Neuronal stem cell (in vitro differentiated cells): Measurements from ENCODE around the gene RNF167.
A peak's percentile ranks its signal among the peaks of the same experiment; 100 is the strongest.

Source experiments
- DNase-seq: peaks from one replicate; pipeline ENCODE4 v3.0.0-alpha.2; 2013; ENCODE audit warnings: low spot score
- H2AFZ ChIP-seq: one replicate; pipeline ENCODE4 v1.6.1; 2013; ENCODE audit warnings: mild to moderate bottlenecking, low read length, inconsistent platforms
- H2AK5ac ChIP-seq: 2 replicates; pipeline ENCODE4 v1.6.1; 2013; ENCODE audit warnings: low read depth, mild to moderate bottlenecking, inconsistent platforms, low read length, moderate library complexity, mixed read lengths
- H2BK120ac ChIP-seq: 2 replicates; pipeline ENCODE4 v1.6.1; 2013; ENCODE audit warnings: low read depth, mild to moderate bottlenecking, inconsistent platforms, low read length, moderate library complexity, mixed read lengths
- H2BK12ac ChIP-seq: one replicate; pipeline ENCODE4 v1.6.1; 2013; ENCODE audit warnings: low read length, inconsistent platforms
- H2BK15ac ChIP-seq: 2 replicates; pipeline ENCODE4 v1.6.1; 2013; ENCODE audit warnings: mild to moderate bottlenecking, low read length, inconsistent platforms, mixed read lengths
- H2BK5ac ChIP-seq: one replicate; pipeline ENCODE4 v1.6.1; 2013; ENCODE audit warnings: inconsistent platforms, mild to moderate bottlenecking, low read length, moderate library complexity
- H3K14ac ChIP-seq: one replicate; pipeline ENCODE4 v1.6.1; 2013; ENCODE audit warnings: low read length, inconsistent platforms
- H3K18ac ChIP-seq: 2 replicates; pipeline ENCODE4 v1.6.1; 2013; ENCODE audit warnings: low read length, inconsistent platforms
- H3K23ac ChIP-seq: 2 replicates; pipeline ENCODE4 v1.6.1; 2013; ENCODE audit warnings: low read depth, mild to moderate bottlenecking, mixed read lengths, low read length, inconsistent platforms; ENCODE audit not compliant: poor library complexity
- H3K27ac ChIP-seq: replicated peaks from 3 replicates; pipeline ENCODE4 v1.5.1; 2013; ENCODE audit warnings: low read length, inconsistent platforms
- H3K27me3 ChIP-seq, 3 experiments: 2 replicates each; pipeline ENCODE4 v1.6.1; 2013; ENCODE audit warnings: low read length in 3 of 3, mild to moderate bottlenecking in 2 of 3, inconsistent platforms in 1 of 3, low read depth in 1 of 3, mixed read lengths in 1 of 3, moderate library complexity in 1 of 3; ENCODE audit not compliant: control insufficient read depth in 3 of 3, insufficient read depth in 3 of 3
- H3K36me3 ChIP-seq, 2 donors: replicated peaks in 1 of 2; 2 replicates each; pipeline ENCODE4 v1.6.1; 2013; ENCODE audit warnings: low read length in 2 of 2; ENCODE audit not compliant: control insufficient read depth in 2 of 2, insufficient read depth in 2 of 2
- H3K4ac ChIP-seq: 2 replicates; pipeline ENCODE4 v1.6.1; 2013; ENCODE audit warnings: inconsistent platforms, mild to moderate bottlenecking, low read length, moderate library complexity
- H3K4me1 ChIP-seq, 2 donors: 1 replicate in 1 of 2; 2 replicates in 1 of 2; pipeline ENCODE4 v1.6.1; 2013; ENCODE audit warnings: low read length in 2 of 2, low read depth in 1 of 2; ENCODE audit not compliant: control insufficient read depth in 2 of 2, insufficient read depth in 1 of 2
- H3K4me2 ChIP-seq: one replicate; pipeline ENCODE4 v1.6.1; 2013; ENCODE audit warnings: mild to moderate bottlenecking, low read length, inconsistent platforms; ENCODE audit not compliant: insufficient read depth, poor library complexity, severe bottlenecking
- H3K4me3 ChIP-seq, 2 donors: 2 replicates each; pipeline ENCODE4 v1.5.1; 2013; ENCODE audit warnings: low read length in 2 of 2, mild to moderate bottlenecking in 2 of 2, inconsistent platforms in 1 of 2, moderate library complexity in 1 of 2
- H3K79me1 ChIP-seq: one replicate; pipeline ENCODE4 v1.6.1; 2013; ENCODE audit warnings: low read depth, mild to moderate bottlenecking, inconsistent platforms, low read length, moderate library complexity
- H3K9ac ChIP-seq: one replicate; pipeline ENCODE4 v1.6.1; 2013; ENCODE audit warnings: mild to moderate bottlenecking, low read depth, low read length, inconsistent platforms; ENCODE audit not compliant: poor library complexity
- H3K9me3 ChIP-seq, 2 donors: replicated peaks in 1 of 2; 2 replicates each; pipeline versions ENCODE3 to v1.6.1; 2013; ENCODE audit warnings: low read length in 2 of 2, mild to moderate bottlenecking in 2 of 2, inconsistent platforms in 1 of 2, low read depth in 1 of 2, mixed read lengths in 1 of 2, moderate library complexity in 1 of 2; ENCODE audit not compliant: control insufficient read depth in 2 of 2, insufficient read depth in 1 of 2
- H4K8ac ChIP-seq: one replicate; pipeline ENCODE4 v1.6.1; 2013; ENCODE audit warnings: low read depth, mild to moderate bottlenecking, inconsistent platforms, low read length, moderate library complexity
- H4K91ac ChIP-seq: one replicate; pipeline ENCODE4 v1.6.1; 2013; ENCODE audit warnings: low read length, low read depth, mild to moderate bottlenecking, inconsistent platforms; ENCODE audit not compliant: poor library complexity
- WGBS, 2 donors: extraction: QIAGEN DNeasy Blood & Tissue Kit; methylation state at CpG; one replicate each; pipeline ENCODE4 v1.1.7; 2013; ENCODE audit warnings: missing lambda C conversion rate in 2 of 2, mixed read lengths in 1 of 2; ENCODE audit not compliant: insufficient read length in 2 of 2, insufficient replicate concordance in 1 of 2; ENCODE audit errors: extremely low coverage in 2 of 2; 5-methylcytosine and 5-hydroxymethylcytosine counted together

The RNF167 gene

DNA sequence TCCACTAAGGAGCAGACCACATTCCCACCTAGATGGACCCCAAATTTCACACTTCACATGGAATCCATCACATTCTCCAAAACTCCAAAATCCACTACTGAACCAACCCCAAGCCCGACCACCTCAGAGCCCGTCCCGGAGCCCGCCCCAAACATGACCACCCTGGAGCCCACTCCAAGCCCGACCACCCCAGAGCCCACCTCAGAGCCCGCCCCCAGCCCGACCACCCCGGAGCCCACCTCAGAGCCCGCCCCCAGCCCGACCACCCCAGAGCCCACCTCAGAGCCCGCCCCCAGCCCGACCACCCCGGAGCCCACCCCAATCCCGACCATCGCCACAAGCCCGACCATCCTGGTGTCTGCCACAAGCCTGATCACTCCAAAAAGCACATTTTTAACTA lies 6.4 kb upstream of the RNF167 start:
- H3K4me1 ChIP-seq, result peaks cover 3% of the 10 kb centered on the region in 2 donors
- no peak overlapping the region for H3K27ac ChIP-seq
- no peak overlapping the region for H2BK12ac ChIP-seq
- H3K14ac ChIP-seq, result no peak overlapping the region
- H3K27me3 ChIP-seq, result no peaks in the 10 kb centered on the region
- H3K23ac ChIP-seq, result no peak overlapping the region
- no peak overlapping the region for H2BK5ac ChIP-seq
- H4K8ac ChIP-seq, result no peak overlapping the region
- H3K4me2 ChIP-seq, result no peak overlapping the region
- H3K9me3 ChIP-seq, result no peaks in the 10 kb centered on the region
- H3K18ac ChIP-seq, result no peak overlapping the region
- no peak for DNase-seq
- no peak overlapping the region for H2AK5ac ChIP-seq
- no CpG with 5 or more reads among the region's 16 CpGs for WGBS, 2 donors
- no peak overlapping the region for H3K9ac ChIP-seq
- H3K4ac ChIP-seq, result no peak overlapping the region
- no peak overlapping the region for H2AFZ ChIP-seq
- H3K4me3 ChIP-seq, result no peak overlapping the region
- H2BK15ac ChIP-seq, result no peak overlapping the region
- H3K79me1 ChIP-seq, result peaks cover 10% of the 10 kb centered on the region
- peaks cover 18 to 33% of the 10 kb centered on the region in 2 donors for H3K36me3 ChIP-seq
- no peak overlapping the region for H4K91ac ChIP-seq
- no peak overlapping the region for H2BK120ac ChIP-seq

DNA sequence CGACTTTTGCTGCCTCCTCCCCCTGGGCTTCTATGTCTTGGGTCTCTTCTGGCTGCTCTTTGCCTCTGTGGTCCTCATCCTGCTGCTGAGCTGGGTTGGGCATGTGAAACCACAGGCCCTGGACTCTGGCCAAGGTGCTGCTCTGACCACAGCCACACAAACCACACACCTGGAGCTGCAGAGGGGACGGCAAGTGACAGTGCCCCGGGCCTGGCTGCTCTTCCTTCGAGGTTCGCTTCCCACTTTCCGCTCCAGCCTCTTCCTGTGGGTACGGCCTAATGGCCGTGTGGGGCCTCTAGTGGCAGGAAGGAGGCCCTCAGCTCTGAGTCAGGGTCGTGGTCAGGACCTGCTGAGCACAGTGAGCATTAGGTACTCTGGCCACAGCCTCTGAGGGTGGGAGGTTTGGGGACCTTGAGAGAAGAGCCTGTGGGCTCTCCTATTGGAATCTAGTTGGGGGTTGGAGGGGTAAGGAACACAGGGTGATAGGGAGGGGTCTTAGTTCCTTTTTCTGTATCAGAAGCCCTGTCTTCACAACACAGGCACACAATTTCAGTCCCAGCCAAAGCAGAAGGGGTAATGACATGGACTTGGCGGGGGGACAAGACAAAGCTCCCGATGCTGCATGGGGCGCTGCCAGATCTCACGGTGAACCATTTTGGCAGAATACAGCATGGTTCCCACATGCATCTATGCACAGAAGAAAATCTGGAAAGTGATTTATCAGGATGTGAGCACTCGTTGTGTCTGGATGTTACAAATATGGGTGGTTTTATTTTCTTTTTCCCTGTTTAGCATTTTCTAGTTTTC lies 5.7 kb upstream of the RNF167 start:
- H3K9ac ChIP-seq, result no peak overlapping the region
- H2BK15ac ChIP-seq, result no peak overlapping the region
- no peak overlapping the region for H2AFZ ChIP-seq
- no peak for DNase-seq
- H3K27me3 ChIP-seq, result no peaks in the 10 kb centered on the region
- H3K4me3 ChIP-seq, result no peak overlapping the region
- H4K91ac ChIP-seq, result no peak overlapping the region
- no peak overlapping the region for H2BK5ac ChIP-seq
- peaks cover 18 to 34% of the 10 kb centered on the region in 2 donors for H3K36me3 ChIP-seq
- no peak overlapping the region for H4K8ac ChIP-seq
- no peak overlapping the region for H3K23ac ChIP-seq
- H3K27ac ChIP-seq, result no peak overlapping the region
- peaks cover 12% of the 10 kb centered on the region for H3K79me1 ChIP-seq
- no CpG with 5 or more reads among the region's 14 CpGs for WGBS, 2 donors
- H2BK120ac ChIP-seq, result no peak overlapping the region
- peak overlapping the region; percentile 63 for H3K18ac ChIP-seq
- H3K4me2 ChIP-seq, result no peak overlapping the region
- no peak overlapping the region for H2BK12ac ChIP-seq
- no peak overlapping the region for H2AK5ac ChIP-seq
- H3K4me1 ChIP-seq, result peaks cover 8% of the 10 kb centered on the region in 2 donors
- H3K4ac ChIP-seq, result no peak overlapping the region
- no peak overlapping the region for H3K14ac ChIP-seq
- H3K9me3 ChIP-seq, result no peaks in the 10 kb centered on the region

DNA sequence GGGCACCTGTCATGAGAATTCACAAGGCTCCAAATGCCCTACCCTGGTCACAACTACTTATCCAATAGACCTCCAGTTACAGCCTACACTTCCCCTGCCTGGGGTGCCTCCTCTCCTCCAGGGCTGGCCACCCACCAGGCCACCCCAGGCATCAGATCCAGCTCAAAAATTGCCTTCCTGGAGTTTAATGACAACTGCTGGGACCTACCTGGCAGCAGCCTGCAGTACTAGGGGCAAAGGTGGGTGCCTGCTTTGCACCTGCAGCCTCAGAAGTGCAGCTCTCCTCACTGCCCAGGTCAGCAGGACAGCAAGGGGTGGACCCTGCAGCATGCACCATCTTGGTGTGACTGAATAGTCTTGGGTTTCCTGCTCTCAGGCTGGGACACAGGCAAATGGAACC lies 4.4 kb upstream of the RNF167 start:
- Histone ChIP-seq H3K27me3 (no peaks in the 10 kb centered on the region), H3K18ac (no peak overlapping the region), H2AFZ (no peak overlapping the region), H3K4me3 (no peak overlapping the region), H2AK5ac (no peak overlapping the region), H2BK15ac (no peak overlapping the region), H3K4me1 (peaks cover 8% of the 10 kb centered on the region in 2 donors), H3K79me1 (peaks cover 14% of the 10 kb centered on the region), H4K91ac (no peak overlapping the region), H2BK12ac (no peak overlapping the region), H3K4me2 (no peak overlapping the region), H3K36me3 (peaks cover 18 to 34% of the 10 kb centered on the region in 2 donors), H3K23ac (no peak overlapping the region), H3K9me3 (no peaks in the 10 kb centered on the region), H3K4ac (no peak overlapping the region), H3K27ac (no peak overlapping the region), H3K9ac (peak overlapping the region; percentile 61), H4K8ac (no peak overlapping the region), H2BK120ac (no peak overlapping the region), H3K14ac (no peak overlapping the region), H2BK5ac (no peak overlapping the region)
- DNase-seq, result no peak

DNA sequence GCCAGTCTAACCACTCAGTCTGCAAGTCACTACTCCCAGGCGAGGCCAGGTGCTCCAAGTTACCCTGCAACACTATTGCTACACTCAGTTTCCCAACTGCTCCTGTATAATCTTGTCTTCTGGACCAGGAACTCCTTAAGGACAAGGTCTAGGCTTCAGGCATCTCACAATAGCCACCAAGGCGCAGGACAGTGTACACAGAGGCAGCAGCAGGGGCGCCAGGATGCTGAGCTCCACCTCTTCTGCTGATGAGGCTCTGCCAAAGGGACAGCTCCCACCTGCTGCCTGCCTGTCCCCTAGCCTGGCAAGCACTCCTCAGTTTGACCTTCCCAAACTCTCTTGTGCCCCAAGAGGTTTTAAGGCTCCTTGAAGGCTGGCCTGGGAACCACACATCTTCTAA lies 3.6 kb upstream of the RNF167 start:
- no peak overlapping the region for H4K91ac ChIP-seq
- H3K23ac ChIP-seq, result no peak overlapping the region
- H2BK12ac ChIP-seq, result no peak overlapping the region
- H4K8ac ChIP-seq, result no peak overlapping the region
- no peak overlapping the region for H2BK5ac ChIP-seq
- no peaks in the 10 kb centered on the region for H3K9me3 ChIP-seq
- no peak overlapping the region for H3K4ac ChIP-seq
- H3K14ac ChIP-seq, result no peak overlapping the region
- no peak overlapping the region for H2AFZ ChIP-seq
- peaks cover 17% of the 10 kb centered on the region for H3K79me1 ChIP-seq
- H3K4me3 ChIP-seq, result no peak overlapping the region
- no peak overlapping the region for H2AK5ac ChIP-seq
- H3K9ac ChIP-seq, result no peak overlapping the region
- H3K27me3 ChIP-seq, result no peaks in the 10 kb centered on the region
- H2BK120ac ChIP-seq, result no peak overlapping the region
- H3K4me2 ChIP-seq, result no peak overlapping the region
- no peak overlapping the region for H3K18ac ChIP-seq
- no peak for DNase-seq
- WGBS, 2 donors, result no CpG with 5 or more reads among the region's 3 CpGs
- H2BK15ac ChIP-seq, result no peak overlapping the region
- peaks cover 11 to 12% of the 10 kb centered on the region in 2 donors for H3K4me1 ChIP-seq
- peaks cover 18 to 34% of the 10 kb centered on the region in 2 donors for H3K36me3 ChIP-seq
- H3K27ac ChIP-seq, result no peak overlapping the region
